ENCODE measurements around the gene SEMA6A. TPM values are rescaled to one million over a fixed set of nuclear protein-coding genes. Genes with fewer than 3 reads are reported as not detected.

The SEMA6A gene
- total and polyA plus RNA-seq, 2 experiments from 2014 or later = 233 to 400 TPM

GRCh38 chr5:116451066-116451465 is 123.6 kb downstream of the SEMA6A start:
- H3K79me2 ChIP-seq (replicated peaks; ENCODE audit: insufficient read depth) = peaks cover 10% of the 10 kb centered on the region
- TF ChIP-seq EZH2phosphoT487 (IDR thresholded peaks at IDR 0.05; ENCODE audit: unreplicated experiment) (no peak), ZNF114 (CRISPR knock-in tag; IDR thresholded peaks at IDR 0.05) (no peak), ZNF462 (CRISPR knock-in tag; IDR thresholded peaks at IDR 0.05) (no peak), JUNB (IDR thresholded peaks at IDR 0.05; ENCODE audit: unreplicated experiment) (no peak), CTCF (conservative IDR thresholded peaks at IDR 0.05; ENCODE audit: low read depth in 2 of 2) (no peak), STAT1 (IDR thresholded peaks at IDR 0.05; ENCODE audit: unreplicated experiment) (no peak), REST (IDR thresholded peaks at IDR 0.05; ENCODE audit: unreplicated experiment) (no peak), POLR2AphosphoS5 (IDR thresholded peaks at IDR 0.05; ENCODE audit: low read depth) (no peak), ETS1 (IDR thresholded peaks at IDR 0.05) (no peak), EZH2 (IDR thresholded peaks at IDR 0.05; ENCODE audit: low read depth, unreplicated experiment) (no peak), ZNF331 (CRISPR knock-in tag; IDR thresholded peaks at IDR 0.05; ENCODE audit: low read depth) (no peak), CREB1 (CRISPR knock-in tag; IDR thresholded peaks at IDR 0.05; ENCODE audit: low read depth) (no peak)
- peaks cover 4% of the 10 kb centered on the region; the same call in 2 of the 3 replicates for H3K9me3 Mint-ChIP-seq
- H3K4me1 Mint-ChIP-seq = peaks cover 74% of the 10 kb centered on the region
- H3K9me2 ChIP-seq (ENCODE audit: insufficient read depth) = no peaks in the 10 kb centered on the region
- peaks cover 41% of the 10 kb centered on the region for H3K36me3 Mint-ChIP-seq (ENCODE audit: low read depth)
- peaks cover 63% of the 10 kb centered on the region for H3K4me1 ChIP-seq (ENCODE audit: insufficient read depth)
- H3F3A ChIP-seq (replicated peaks; ENCODE audit: low read depth) = 0 out of 2 replicates have a peak, but pooled peaks cover 9% of the 10 kb centered on the region
- peak overlapping the region; percentile 56; the same call in 1 of the 2 replicates for H3K4me2 ChIP-seq
- H3K4me3 Mint-ChIP-seq = no peak overlapping the region; the same call in 2 of the 3 replicates
- 0 out of 2 replicates have a peak overlapping the region, but pooled peaks have one; percentile 35 for H3K27ac Mint-ChIP-seq
- H4K20me1 ChIP-seq (replicated peaks; ENCODE audit: insufficient read depth) = peaks cover 4% of the 10 kb centered on the region; the same call in 1 of the 2 replicates
- ATAC-seq (no peak), DNase-seq (ENCODE audit: low spot score) (no peak)
- no peaks in the 10 kb centered on the region for H3K27me3 ChIP-seq (ENCODE audit: insufficient read depth)
- no peak overlapping the region for H3K27ac ChIP-seq (ENCODE audit: low read depth)
- H3K27me3 Mint-ChIP-seq (ENCODE audit: insufficient read depth, low read depth, poor library complexity) = peaks cover 23% of the 10 kb centered on the region
- H3K36me3 ChIP-seq (ENCODE audit: insufficient read depth) = peaks cover 22% of the 10 kb centered on the region
- H2AFZ ChIP-seq = no peak overlapping the region
- no peak overlapping the region for H3K4me3 ChIP-seq

Measured in GM23338 (cell line).